GM21786 (cell line): Measurements from ENCODE around the gene HCRT.
"Not testable (repeated sequence)": the region's sequence is repeated elsewhere in the genome, so short reads cannot be mapped to it uniquely, and the experiment has no call there.

Experiments
- ATAC-seq: cut with Tn5 transposase; IDR thresholded peaks from one replicate; pipeline ENCODE4 v1.9.1; 2021; ENCODE audit not compliant: unreplicated experiment

The HCRT gene

DNA sequence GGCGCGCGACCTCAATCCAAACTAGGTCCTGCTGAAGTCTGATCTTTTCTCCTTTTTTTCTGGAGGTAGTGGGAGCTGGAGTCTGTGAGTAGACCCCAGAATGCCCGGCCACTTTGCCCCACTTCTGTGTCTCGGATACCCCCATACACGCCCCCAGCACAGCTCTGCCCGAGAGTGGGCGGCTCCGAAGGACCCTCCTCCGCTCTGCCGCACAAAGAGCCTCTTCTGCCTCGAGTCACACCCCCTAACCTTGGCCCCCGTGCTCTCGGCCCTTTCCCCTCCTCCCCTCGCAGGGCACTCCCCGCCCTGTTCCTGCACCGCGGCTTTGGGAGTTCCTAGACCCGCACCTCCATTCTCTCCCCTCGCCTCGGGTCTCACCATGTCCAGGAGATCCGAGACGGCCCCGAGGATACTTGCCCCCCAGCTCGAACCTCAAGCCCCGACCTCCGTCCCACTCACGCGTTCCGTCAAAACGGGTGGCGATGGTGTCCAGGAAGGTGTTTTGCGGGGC lies 4.8 kb downstream of the HCRT start:
- ATAC-seq: no peak

- no peak for ATAC-seq
Measured at GRCh38 chr17:42179911-42180410, 5.3 kb downstream of the HCRT start.

GRCh38 chr17:42179335-42179734 lies 5.9 kb downstream of the HCRT start:
- no peak for ATAC-seq

- no peak for ATAC-seq
Measured at GRCh38 chr17:42178817-42179216, 6.4 kb downstream of the HCRT start.

GRCh38 chr17:42177684-42178083 lies 7.6 kb downstream of the HCRT start:
- no peak for ATAC-seq

- ATAC-seq: no peak
Measured at GRCh38 chr17:42174126-42174783, 11.0 kb downstream of the HCRT start.

GRCh38 chr17:42171831-42172230 lies 13.4 kb downstream of the HCRT start:
- no peak for ATAC-seq

DNA sequence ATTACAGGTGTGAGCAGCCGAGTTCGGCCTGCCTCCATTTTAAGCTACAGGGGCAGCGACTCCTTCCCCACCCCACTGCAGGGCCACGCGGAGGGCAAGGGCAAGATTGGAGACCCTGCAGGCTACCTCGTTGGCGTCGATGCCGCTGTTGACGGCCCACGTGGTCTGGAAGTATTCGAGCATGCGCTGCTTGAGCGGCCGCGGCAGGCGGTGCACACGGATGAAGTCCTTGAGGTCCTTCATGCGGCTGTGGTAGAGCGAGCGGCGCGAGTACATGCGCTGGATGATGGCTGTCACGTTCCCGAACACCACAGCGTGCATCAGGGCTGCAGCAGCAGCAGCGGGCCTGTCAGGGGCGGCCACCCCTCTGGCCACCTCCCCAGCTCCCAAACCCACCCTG lies 15.9 kb downstream of the HCRT start:
- ATAC-seq: no peak

- ATAC-seq: no peak
Measured at GRCh38 chr17:42167807-42168206, 17.4 kb downstream of the HCRT start.

DNA sequence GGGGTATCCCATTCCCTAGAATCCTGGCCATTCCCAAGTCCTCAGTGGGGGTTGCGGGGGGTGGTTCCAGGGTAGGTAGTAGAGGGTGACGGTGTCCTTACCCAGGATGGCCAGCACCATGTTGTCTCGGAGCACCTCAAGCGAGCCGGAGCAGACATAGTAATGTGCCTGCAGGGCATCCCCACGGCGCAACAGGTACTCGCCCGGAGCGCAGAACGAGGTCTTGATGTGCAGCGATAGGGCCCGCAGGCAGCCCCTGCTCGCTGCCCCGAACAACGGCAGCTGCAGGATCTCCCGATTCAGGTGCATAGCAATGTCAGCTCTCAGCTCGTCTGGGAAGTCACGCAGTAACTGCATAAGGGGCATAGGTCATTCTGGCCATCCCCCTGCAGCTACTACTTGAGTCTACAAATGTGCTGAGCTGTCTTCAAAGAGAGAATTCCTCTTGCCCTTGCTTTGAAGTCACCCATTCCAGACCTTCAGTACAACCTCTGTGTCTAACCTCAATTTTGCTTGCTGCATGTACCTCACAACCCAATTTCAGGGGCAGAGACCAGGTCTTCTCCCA lies 19.0 kb downstream of the HCRT start:
- ATAC-seq: no peak

DNA sequence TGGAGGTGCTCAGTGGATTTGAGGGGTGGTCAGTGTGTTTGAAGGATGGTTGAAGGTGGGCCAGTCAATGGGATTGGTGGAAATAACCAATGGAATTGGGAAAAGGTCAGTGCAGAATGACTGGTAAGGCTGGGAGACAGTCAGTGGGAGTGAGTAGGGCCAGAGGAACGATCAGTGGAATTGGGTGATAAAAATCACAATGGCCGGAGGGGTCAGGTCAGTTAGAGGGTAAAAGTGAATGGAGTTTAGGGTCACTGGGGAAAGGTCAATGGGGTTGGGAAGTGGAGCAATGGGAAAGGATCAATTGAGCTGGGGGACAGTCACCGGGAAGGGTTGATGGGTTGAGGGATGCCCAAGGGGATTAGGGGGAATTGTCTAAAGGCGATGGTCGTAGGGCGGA lies 19.5 kb downstream of the HCRT start:
- ATAC-seq: no peak

GRCh38 chr17:42163696-42164407 lies 21.4 kb downstream of the HCRT start:
- no peak for ATAC-seq

- ATAC-seq: no peak
Measured at GRCh38 chr17:42163113-42163512, 22.1 kb downstream of the HCRT start.

DNA sequence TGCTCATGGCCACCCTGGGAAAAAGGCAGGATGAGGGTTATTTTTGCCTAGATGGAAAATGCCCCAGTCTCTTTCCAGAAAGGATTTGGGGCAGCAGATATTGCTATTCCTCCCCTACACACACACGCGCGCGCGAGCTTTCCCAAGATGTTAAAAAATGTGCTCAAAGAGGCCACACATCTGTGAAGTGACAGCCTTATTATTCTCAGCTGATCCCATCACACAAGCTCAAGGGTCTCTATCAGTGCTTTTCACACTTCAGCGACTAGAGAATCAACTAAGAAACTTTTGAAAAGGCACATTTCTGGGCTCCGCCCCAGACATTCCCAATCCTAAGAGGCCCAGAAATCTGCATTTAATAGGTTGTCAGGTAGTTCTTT lies 24.7 kb downstream of the HCRT start:
- ATAC-seq: no peak

GRCh38 chr17:42159796-42160530 lies 25.3 kb downstream of the HCRT start:
- ATAC-seq: no peak

- ATAC-seq: no peak
Measured at GRCh38 chr17:42155614-42156045, 29.6 kb downstream of the HCRT start.

DNA sequence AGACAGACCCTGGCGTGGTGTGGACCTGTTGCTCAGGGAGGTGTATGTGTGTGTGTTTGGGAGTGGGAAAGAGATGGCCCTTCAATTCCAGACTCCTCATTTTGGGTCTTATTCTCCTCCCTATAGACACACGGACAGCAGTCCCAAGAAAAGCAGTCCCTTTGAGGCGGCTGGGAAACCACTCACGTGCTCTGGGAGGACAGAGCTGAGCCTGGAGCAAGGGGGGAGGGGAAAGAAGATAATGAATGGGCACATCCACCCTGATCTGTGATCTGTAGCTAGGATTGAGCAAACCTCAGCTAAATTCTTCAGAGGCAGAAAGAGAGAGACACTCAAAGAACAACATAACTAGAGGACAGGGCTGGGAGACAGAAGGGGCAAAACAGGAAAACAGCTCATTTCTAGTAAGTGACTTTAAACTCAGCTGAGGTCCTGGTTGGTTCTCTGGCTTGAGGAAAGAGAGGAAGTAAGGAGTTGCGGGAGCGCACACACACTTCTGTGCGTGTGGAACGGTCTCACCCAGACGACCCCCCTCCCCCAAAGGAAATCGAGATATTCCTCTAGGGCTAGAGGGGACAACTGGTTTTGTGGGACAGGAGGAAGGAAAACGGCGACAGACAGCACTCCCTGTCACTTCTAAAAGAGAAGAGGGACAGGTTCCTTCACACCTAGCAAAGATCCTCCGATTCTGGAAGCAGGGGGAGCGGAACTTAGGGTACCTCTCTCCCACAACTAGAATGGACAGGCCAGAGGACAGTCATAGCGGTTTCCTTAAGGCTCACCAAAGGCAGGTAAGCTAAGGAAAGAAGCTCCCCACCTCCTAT lies 31.1 kb downstream of the HCRT start:
- no peak for ATAC-seq

DNA sequence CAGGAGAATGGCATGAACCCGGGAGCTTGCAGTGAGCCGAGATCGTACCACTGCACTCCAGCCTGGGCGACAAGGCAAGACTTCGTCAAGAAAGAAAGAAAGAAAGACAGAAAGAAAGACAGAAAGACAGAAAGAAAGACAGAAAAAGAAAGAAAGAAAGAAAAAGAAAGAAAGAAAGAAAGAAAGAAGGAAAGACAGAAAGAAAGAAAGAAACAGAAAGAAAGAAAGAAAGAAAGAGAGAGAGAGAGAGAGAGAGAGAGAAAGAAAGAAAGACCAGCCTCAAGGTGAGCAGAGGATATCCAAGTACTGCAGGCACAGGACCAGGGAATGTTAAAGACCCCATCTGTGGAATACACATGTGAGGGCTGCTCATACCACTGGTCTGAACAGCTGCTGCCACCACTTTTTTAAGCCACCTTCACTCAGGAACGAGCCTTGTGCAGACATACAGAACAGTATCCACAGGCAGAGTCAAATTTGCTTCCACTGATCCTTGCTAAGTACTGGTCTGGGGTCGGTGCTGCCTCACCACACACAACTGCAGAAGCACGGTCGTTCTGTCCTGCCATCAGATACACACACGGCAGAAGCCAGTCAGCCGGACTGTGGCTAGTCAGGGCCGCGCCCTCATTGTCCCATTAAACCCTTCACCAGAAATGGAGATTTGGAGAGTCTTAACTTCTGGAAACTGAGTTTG lies 38.2 kb downstream of the HCRT start:
- no peak for ATAC-seq

GRCh38 chr17:42143138-42143537 lies 42.1 kb downstream of the HCRT start:
- ATAC-seq: not testable (repeated sequence)

- ATAC-seq: no peak
Measured at GRCh38 chr17:42142371-42142896, 42.8 kb downstream of the HCRT start.
